ENCODE results near the gene TMEM131L. TPM values are rescaled to one million over a fixed set of nuclear protein-coding genes. Genes with fewer than 3 reads are reported as not detected.

TMEM131L gene
- total RNA-seq, 1 donor = 9.0 TPM

DNA sequence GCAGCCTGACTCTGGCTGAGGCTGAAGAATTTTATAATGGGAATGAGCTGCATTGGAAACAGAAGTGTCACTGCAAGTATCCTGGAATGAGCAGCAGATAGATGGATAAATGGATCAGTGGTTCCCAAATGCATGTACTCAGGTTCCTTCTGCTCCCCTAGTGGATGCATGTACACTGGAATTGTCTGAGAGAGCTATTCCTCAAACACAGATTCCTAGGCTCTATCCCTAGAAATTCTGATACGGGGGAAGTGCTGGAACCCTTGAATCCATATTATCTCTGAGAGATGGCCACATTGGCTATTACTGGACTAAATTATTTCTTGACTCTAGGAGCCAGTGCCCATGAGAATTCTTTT, 64.8 kb downstream of the TMEM131L start:
- Histone ChIP-seq H3K27ac (ENCODE audit: low read depth, low read length) (no peak overlapping the region), H3K36me3 (ENCODE audit: insufficient read depth, low read length) (no peaks in the 10 kb centered on the region), H3K9me3 (ENCODE audit: low read depth, low read length) (no peaks in the 10 kb centered on the region), H3K4me1 (ENCODE audit: insufficient read depth, low read length) (no peaks in the 10 kb centered on the region), H3K27me3 (ENCODE audit: insufficient read depth, low read length) (no peaks in the 10 kb centered on the region), H3K4me2 (ENCODE audit: insufficient read depth, low read length) (no peak overlapping the region), H3K4me3 (ENCODE audit: insufficient read depth, low read length) (no peak overlapping the region), H3K79me2 (ENCODE audit: insufficient read depth, low read length) (peaks cover 2% of the 10 kb centered on the region), H2AFZ (ENCODE audit: low read length) (no peak overlapping the region), H4K20me1 (ENCODE audit: insufficient read depth, low read length) (peaks cover 14% of the 10 kb centered on the region)
- DNase-seq (ENCODE audit: insufficient read length, low spot score, missing footprints) = no peak
- TF ChIP-seq CTCF (IDR thresholded peaks at IDR 0.05; ENCODE audit: extremely low read depth, low read depth, low read length) = peak; percentile 20

DNA sequence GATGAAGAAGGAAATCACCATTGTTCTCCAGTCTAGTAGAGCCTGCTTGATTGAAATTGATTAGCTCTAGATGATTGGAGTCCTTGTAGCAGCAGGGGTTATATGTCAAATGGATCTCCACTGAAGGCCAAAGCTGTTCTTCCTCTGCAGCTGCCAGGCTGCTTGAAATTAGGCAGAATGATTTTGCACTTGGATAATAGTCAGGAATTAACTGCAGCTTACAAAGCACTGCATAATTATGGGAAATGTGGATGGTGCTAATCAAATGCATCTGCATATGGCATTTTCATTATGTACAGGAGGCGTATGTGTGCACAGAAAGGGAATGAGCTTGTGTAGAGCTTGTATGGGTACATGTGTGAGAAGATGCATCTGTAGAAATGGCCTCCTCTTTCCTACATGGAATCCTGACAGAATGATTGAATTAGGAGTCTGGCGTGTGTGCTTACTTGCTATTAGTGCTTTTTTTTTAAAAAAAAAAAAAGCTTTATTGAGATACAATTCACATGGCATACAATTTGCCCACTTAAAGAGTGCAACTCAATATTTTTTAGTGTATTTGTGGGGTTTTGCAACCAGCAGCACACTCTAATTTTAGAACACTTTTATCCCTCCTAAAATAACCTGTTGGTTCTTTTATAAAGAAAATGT, 65.9 kb downstream of the TMEM131L start:
- Histone ChIP-seq H3K4me3 (ENCODE audit: insufficient read depth, low read length) (no peak overlapping the region), H3K27me3 (ENCODE audit: insufficient read depth, low read length) (no peaks in the 10 kb centered on the region), H3K9me3 (ENCODE audit: low read depth, low read length) (no peaks in the 10 kb centered on the region), H3K4me2 (ENCODE audit: insufficient read depth, low read length) (no peak overlapping the region), H3K79me2 (ENCODE audit: insufficient read depth, low read length) (peaks cover 2% of the 10 kb centered on the region), H3K36me3 (ENCODE audit: insufficient read depth, low read length) (no peaks in the 10 kb centered on the region), H4K20me1 (ENCODE audit: insufficient read depth, low read length) (peaks cover 10% of the 10 kb centered on the region), H3K27ac (ENCODE audit: low read depth, low read length) (no peak overlapping the region), H3K4me1 (ENCODE audit: insufficient read depth, low read length) (no peaks in the 10 kb centered on the region), H2AFZ (ENCODE audit: low read length) (no peak overlapping the region)
- no peak for TF ChIP-seq CTCF (IDR thresholded peaks at IDR 0.05; ENCODE audit: extremely low read depth, low read depth, low read length)
- DNase-seq (ENCODE audit: insufficient read length, low spot score, missing footprints) = no peak

GRCh38 chr4:153532636-153533035, 66.5 kb downstream of the TMEM131L start:
- Histone ChIP-seq H3K27me3 (ENCODE audit: insufficient read depth, low read length) (no peaks in the 10 kb centered on the region), H3K4me3 (ENCODE audit: insufficient read depth, low read length) (no peak overlapping the region), H3K36me3 (ENCODE audit: insufficient read depth, low read length) (no peaks in the 10 kb centered on the region), H3K79me2 (ENCODE audit: insufficient read depth, low read length) (peaks cover 2% of the 10 kb centered on the region), H3K9me3 (ENCODE audit: low read depth, low read length) (no peaks in the 10 kb centered on the region), H3K4me2 (ENCODE audit: insufficient read depth, low read length) (no peak overlapping the region), H4K20me1 (ENCODE audit: insufficient read depth, low read length) (peaks cover 9% of the 10 kb centered on the region), H3K27ac (ENCODE audit: low read depth, low read length) (no peak overlapping the region), H2AFZ (ENCODE audit: low read length) (no peak overlapping the region), H3K4me1 (ENCODE audit: insufficient read depth, low read length) (no peaks in the 10 kb centered on the region)
- TF ChIP-seq CTCF (IDR thresholded peaks at IDR 0.05; ENCODE audit: extremely low read depth, low read depth, low read length) = no peak
- no peak for DNase-seq (ENCODE audit: insufficient read length, low spot score, missing footprints)

DNA sequence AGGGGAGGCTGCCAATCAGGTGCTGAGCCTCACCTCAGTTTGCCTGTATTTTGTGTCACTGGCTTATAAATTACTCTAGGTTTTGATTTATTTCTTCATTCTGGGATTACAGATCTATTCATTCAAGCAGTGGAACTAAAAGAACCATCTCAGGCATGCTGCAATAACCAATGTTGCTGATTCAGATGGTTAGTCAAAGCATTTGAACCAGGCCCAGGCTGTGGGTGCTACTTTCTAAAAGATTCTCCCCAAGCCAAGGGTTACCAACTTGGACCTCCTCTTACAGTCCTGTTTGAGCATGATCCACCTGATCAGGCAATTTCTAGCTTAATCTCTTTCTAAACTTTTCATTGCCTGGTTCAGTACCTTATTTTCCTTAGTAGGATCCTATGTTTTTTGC, 67.2 kb downstream of the TMEM131L start:
- H3K27me3 ChIP-seq (ENCODE audit: insufficient read depth, low read length) = no peaks in the 10 kb centered on the region
- peaks cover 9% of the 10 kb centered on the region for H4K20me1 ChIP-seq (ENCODE audit: insufficient read depth, low read length)
- H3K4me2 ChIP-seq (ENCODE audit: insufficient read depth, low read length) = no peak overlapping the region
- H3K36me3 ChIP-seq (ENCODE audit: insufficient read depth, low read length) = no peaks in the 10 kb centered on the region
- DNase-seq (ENCODE audit: insufficient read length, low spot score, missing footprints) = no peak
- H2AFZ ChIP-seq (ENCODE audit: low read length) = no peak overlapping the region
- H3K9me3 ChIP-seq (ENCODE audit: low read depth, low read length) = no peaks in the 10 kb centered on the region
- H3K79me2 ChIP-seq (ENCODE audit: insufficient read depth, low read length) = peaks cover 2% of the 10 kb centered on the region
- no peak overlapping the region for H3K4me3 ChIP-seq (ENCODE audit: insufficient read depth, low read length)
- no peak for TF ChIP-seq CTCF (IDR thresholded peaks at IDR 0.05; ENCODE audit: extremely low read depth, low read depth, low read length)
- no peaks in the 10 kb centered on the region for H3K4me1 ChIP-seq (ENCODE audit: insufficient read depth, low read length)
- no peak overlapping the region for H3K27ac ChIP-seq (ENCODE audit: low read depth, low read length)
